ENCODE results near the gene STPG1.

The STPG1 gene

DNA sequence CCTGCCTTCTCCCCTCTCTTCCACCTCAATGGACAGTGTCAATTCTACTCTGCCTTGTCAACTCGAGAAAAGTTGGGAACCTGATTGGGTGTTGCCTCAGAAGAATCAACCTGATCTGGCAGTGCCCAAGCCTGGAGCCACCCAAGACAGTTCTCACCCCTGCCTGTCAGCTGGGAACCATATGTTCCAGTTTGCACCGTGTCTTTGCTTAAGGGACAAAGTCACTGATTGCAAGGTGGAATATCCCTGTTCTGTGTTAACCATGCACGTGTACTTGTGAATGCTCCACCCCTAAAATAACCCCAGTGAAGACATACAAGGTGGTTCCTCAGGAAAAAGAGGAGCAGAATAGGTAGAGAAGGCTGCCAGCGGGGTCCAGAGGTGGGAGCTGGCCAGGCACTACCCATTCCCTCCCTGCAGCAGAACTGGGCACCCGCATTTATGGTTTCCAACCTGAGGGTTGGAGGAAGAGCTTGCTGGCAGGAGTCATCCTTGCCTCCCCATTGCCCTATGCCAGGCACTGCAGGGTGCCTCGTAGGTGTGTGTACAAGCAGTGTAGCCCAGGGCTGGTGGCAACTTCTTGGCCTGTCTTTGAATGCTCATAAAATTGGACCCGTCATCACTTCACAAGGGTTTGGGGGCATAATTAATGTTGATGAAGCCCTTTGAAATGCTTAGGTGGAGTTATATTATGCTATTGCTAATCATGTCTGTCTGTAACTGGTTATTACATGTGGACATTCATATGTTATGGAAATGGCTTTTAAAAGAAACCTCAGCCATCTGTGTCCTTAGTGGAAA is 13.4 kb upstream of the STPG1 start:
- H3K79me2 ChIP-seq (ENCODE audit: control insufficient read depth, insufficient read depth, low read length, poor library complexity): no peaks in the 10 kb centered on the region
- H4K12ac ChIP-seq (ENCODE audit: low read depth, low read length): no peak overlapping the region
- H3K79me1 ChIP-seq (ENCODE audit: low read length): no peaks in the 10 kb centered on the region
- no peak overlapping the region for H2AK5ac ChIP-seq (ENCODE audit: low read length)
- no peaks in the 10 kb centered on the region for H3K27me3 ChIP-seq (ENCODE audit: insufficient read depth, low read length)
- no peak overlapping the region for H3K4me3 ChIP-seq (ENCODE audit: low read depth, low read length)
- no peak overlapping the region for H3K23ac ChIP-seq (ENCODE audit: low read length)
- no peak overlapping the region for H4K91ac ChIP-seq (ENCODE audit: low read depth, low read length)
- DNase-seq: no peak
- no peak overlapping the region for H3K18ac ChIP-seq (ENCODE audit: low read length)
- no peak overlapping the region for H3K14ac ChIP-seq (ENCODE audit: low read length)
- H2BK5ac ChIP-seq (ENCODE audit: low read depth, low read length, poor library complexity): no peak overlapping the region
- H3K4ac ChIP-seq (ENCODE audit: low read depth, low read length): no peak overlapping the region
- H4K8ac ChIP-seq (ENCODE audit: low read depth, low read length): no peak overlapping the region
- H2BK12ac ChIP-seq (ENCODE audit: low read length): no peak overlapping the region
- H3K4me1 ChIP-seq (ENCODE audit: control insufficient read depth in 1 of 2, insufficient read depth in 2 of 2, low read length in 2 of 2): no peaks in the 10 kb centered on the region
- no peak overlapping the region for H3K4me2 ChIP-seq (ENCODE audit: low read length)
- H3K27ac ChIP-seq (ENCODE audit: low read depth, low read length): no peak overlapping the region
- H2AFZ ChIP-seq (ENCODE audit: insufficient read depth, low read length, poor library complexity): no peak overlapping the region
- H3K9ac ChIP-seq (ENCODE audit: low read length): no peak overlapping the region
- H3K36me3 ChIP-seq (ENCODE audit: control insufficient read depth in 1 of 2, insufficient read depth in 2 of 2, low read length in 2 of 2): peaks cover 0 to 3% of the 10 kb centered on the region in 2 experiments
- WGBS (ENCODE audit: extremely low coverage, insufficient coverage, insufficient read length): no CpG with 5 or more reads among the region's 7 CpGs
- H2BK120ac ChIP-seq (ENCODE audit: insufficient read depth, low read length, poor library complexity): no peak overlapping the region
- no peaks in the 10 kb centered on the region for H3K9me3 ChIP-seq (ENCODE audit: insufficient read depth, low read depth, low read length)

DNA sequence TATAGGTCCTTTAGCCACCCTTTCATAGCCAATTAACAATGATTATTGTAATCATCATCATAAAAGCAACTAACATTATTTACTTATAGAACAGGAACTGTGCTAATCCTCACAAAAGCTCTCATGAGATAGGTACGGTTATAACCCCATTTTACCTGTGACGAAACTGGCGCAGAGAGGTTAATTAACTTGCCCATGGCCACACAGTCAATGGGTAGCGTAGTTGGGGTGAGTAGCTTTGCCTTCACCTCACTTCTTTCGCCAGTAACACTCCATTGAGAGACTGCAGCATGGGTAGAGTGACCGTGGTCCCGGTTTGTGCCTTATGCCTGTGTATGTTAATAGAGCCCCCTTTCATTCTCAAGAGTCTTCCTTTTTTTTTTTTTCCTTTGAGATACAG is 12.3 kb upstream of the STPG1 start:
- Histone ChIP-seq H4K91ac (ENCODE audit: low read depth, low read length) (no peak overlapping the region), H3K9ac (ENCODE audit: low read length) (no peak overlapping the region), H2AFZ (ENCODE audit: insufficient read depth, low read length, poor library complexity) (no peak overlapping the region), H4K8ac (ENCODE audit: low read depth, low read length) (no peak overlapping the region), H3K4me2 (ENCODE audit: low read length) (no peak overlapping the region), H2AK5ac (ENCODE audit: low read length) (no peak overlapping the region), H3K18ac (ENCODE audit: low read length) (no peak overlapping the region), H3K79me1 (ENCODE audit: low read length) (no peaks in the 10 kb centered on the region), H3K9me3 (ENCODE audit: insufficient read depth, low read depth, low read length) (no peaks in the 10 kb centered on the region), H3K27ac (ENCODE audit: low read depth, low read length) (no peak overlapping the region), H3K36me3 (ENCODE audit: control insufficient read depth in 1 of 2, insufficient read depth in 2 of 2, low read length in 2 of 2) (peaks cover 0 to 3% of the 10 kb centered on the region in 2 experiments), H3K14ac (ENCODE audit: low read length) (no peak overlapping the region), H2BK12ac (ENCODE audit: low read length) (no peak overlapping the region), H3K79me2 (ENCODE audit: control insufficient read depth, insufficient read depth, low read length, poor library complexity) (no peaks in the 10 kb centered on the region), H2BK5ac (ENCODE audit: low read depth, low read length, poor library complexity) (no peak overlapping the region), H4K12ac (ENCODE audit: low read depth, low read length) (no peak overlapping the region), H2BK120ac (ENCODE audit: insufficient read depth, low read length, poor library complexity) (no peak overlapping the region), H3K4ac (ENCODE audit: low read depth, low read length) (no peak overlapping the region), H3K4me3 (ENCODE audit: low read depth, low read length) (no peak overlapping the region), H3K27me3 (ENCODE audit: insufficient read depth, low read length) (no peaks in the 10 kb centered on the region), H3K4me1 (ENCODE audit: control insufficient read depth in 1 of 2, insufficient read depth in 2 of 2, low read length in 2 of 2) (no peaks in the 10 kb centered on the region), H3K23ac (ENCODE audit: low read length) (no peak overlapping the region)
- no peak for DNase-seq
- WGBS (ENCODE audit: extremely low coverage, insufficient coverage, insufficient read length): no CpG with 5 or more reads among the region's 7 CpGs

DNA sequence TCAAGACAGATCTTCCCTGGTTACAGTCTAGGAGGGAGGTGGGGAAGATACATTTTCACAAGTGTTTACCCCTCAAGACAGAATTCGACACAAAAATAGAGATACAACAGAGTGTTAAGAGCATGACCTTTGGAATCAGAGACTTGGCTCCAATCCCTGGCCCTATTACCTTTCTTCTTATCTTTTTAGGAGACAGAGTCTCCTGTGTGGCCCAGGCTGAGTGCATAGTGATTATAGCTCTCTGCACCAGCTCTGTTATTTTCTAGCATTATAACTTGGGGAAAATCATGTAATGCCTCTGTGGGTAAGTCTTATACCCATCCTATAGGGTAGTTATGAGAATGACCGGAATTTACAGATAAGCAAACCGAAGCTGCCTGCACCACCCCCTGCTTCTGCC is 11.9 kb upstream of the STPG1 start:
- DNase-seq: no peak
- H2AFZ ChIP-seq (ENCODE audit: insufficient read depth, low read length, poor library complexity): no peak overlapping the region
- H3K23ac ChIP-seq (ENCODE audit: low read length): no peak overlapping the region
- no peak overlapping the region for H3K9ac ChIP-seq (ENCODE audit: low read length)
- WGBS (ENCODE audit: extremely low coverage, insufficient coverage, insufficient read length): no CpG with 5 or more reads among the region's 3 CpGs
- no peaks in the 10 kb centered on the region for H3K9me3 ChIP-seq (ENCODE audit: insufficient read depth, low read depth, low read length)
- H3K4me3 ChIP-seq (ENCODE audit: low read depth, low read length): no peak overlapping the region
- H3K4me1 ChIP-seq (ENCODE audit: control insufficient read depth in 1 of 2, insufficient read depth in 2 of 2, low read length in 2 of 2): no peaks in the 10 kb centered on the region
- H2BK120ac ChIP-seq (ENCODE audit: insufficient read depth, low read length, poor library complexity): no peak overlapping the region
- H3K79me2 ChIP-seq (ENCODE audit: control insufficient read depth, insufficient read depth, low read length, poor library complexity): no peaks in the 10 kb centered on the region
- peaks cover 0 to 3% of the 10 kb centered on the region in 2 experiments for H3K36me3 ChIP-seq (ENCODE audit: control insufficient read depth in 1 of 2, insufficient read depth in 2 of 2, low read length in 2 of 2)
- no peak overlapping the region for H3K4me2 ChIP-seq (ENCODE audit: low read length)
- no peak overlapping the region for H3K4ac ChIP-seq (ENCODE audit: low read depth, low read length)
- no peak overlapping the region for H2BK12ac ChIP-seq (ENCODE audit: low read length)
- H3K27ac ChIP-seq (ENCODE audit: low read depth, low read length): no peak overlapping the region
- H4K91ac ChIP-seq (ENCODE audit: low read depth, low read length): no peak overlapping the region
- H2AK5ac ChIP-seq (ENCODE audit: low read length): no peak overlapping the region
- H4K12ac ChIP-seq (ENCODE audit: low read depth, low read length): no peak overlapping the region
- H4K8ac ChIP-seq (ENCODE audit: low read depth, low read length): no peak overlapping the region
- no peak overlapping the region for H2BK5ac ChIP-seq (ENCODE audit: low read depth, low read length, poor library complexity)
- H3K14ac ChIP-seq (ENCODE audit: low read length): no peak overlapping the region
- H3K18ac ChIP-seq (ENCODE audit: low read length): no peak overlapping the region
- H3K79me1 ChIP-seq (ENCODE audit: low read length): no peaks in the 10 kb centered on the region
- H3K27me3 ChIP-seq (ENCODE audit: insufficient read depth, low read length): no peaks in the 10 kb centered on the region

DNA sequence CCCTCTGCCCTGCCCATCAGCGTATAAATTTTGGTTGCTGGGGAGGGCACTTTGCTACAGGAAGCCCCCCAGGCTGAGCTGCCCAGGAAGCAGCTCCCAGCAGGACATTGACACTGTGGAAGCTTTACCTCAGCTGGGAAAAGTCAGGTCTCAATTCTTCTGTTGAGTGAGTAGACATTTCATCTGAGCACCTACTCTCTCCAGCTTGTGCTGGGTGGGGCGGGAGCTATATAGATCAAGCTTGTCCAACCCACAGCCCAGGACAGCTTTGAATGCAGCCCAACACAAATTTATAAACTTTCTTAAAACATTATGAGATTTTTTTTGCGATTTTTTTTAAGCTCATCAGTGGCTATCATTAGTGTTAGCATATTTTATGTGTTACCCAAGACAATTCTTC is 11.4 kb upstream of the STPG1 start:
- H2BK5ac ChIP-seq (ENCODE audit: low read depth, low read length, poor library complexity): no peak overlapping the region
- no peak overlapping the region for H3K14ac ChIP-seq (ENCODE audit: low read length)
- no peak overlapping the region for H3K4me3 ChIP-seq (ENCODE audit: low read depth, low read length)
- H3K36me3 ChIP-seq (ENCODE audit: control insufficient read depth in 1 of 2, insufficient read depth in 2 of 2, low read length in 2 of 2): peaks cover 0 to 3% of the 10 kb centered on the region in 2 experiments
- no peak overlapping the region for H3K23ac ChIP-seq (ENCODE audit: low read length)
- no peak overlapping the region for H2AFZ ChIP-seq (ENCODE audit: insufficient read depth, low read length, poor library complexity)
- no peak overlapping the region for H3K4me2 ChIP-seq (ENCODE audit: low read length)
- H3K4ac ChIP-seq (ENCODE audit: low read depth, low read length): no peak overlapping the region
- no peak for DNase-seq
- H3K27ac ChIP-seq (ENCODE audit: low read depth, low read length): no peak overlapping the region
- no peak overlapping the region for H2AK5ac ChIP-seq (ENCODE audit: low read length)
- H3K27me3 ChIP-seq (ENCODE audit: insufficient read depth, low read length): no peaks in the 10 kb centered on the region
- H4K91ac ChIP-seq (ENCODE audit: low read depth, low read length): no peak overlapping the region
- H3K18ac ChIP-seq (ENCODE audit: low read length): no peak overlapping the region
- no peak overlapping the region for H2BK12ac ChIP-seq (ENCODE audit: low read length)
- no peaks in the 10 kb centered on the region for H3K9me3 ChIP-seq (ENCODE audit: insufficient read depth, low read depth, low read length)
- no peaks in the 10 kb centered on the region for H3K79me1 ChIP-seq (ENCODE audit: low read length)
- no CpG with 5 or more reads among the region's 3 CpGs for WGBS (ENCODE audit: extremely low coverage, insufficient coverage, insufficient read length)
- no peak overlapping the region for H2BK120ac ChIP-seq (ENCODE audit: insufficient read depth, low read length, poor library complexity)
- no peak overlapping the region for H3K9ac ChIP-seq (ENCODE audit: low read length)
- no peak overlapping the region for H4K12ac ChIP-seq (ENCODE audit: low read depth, low read length)
- no peaks in the 10 kb centered on the region for H3K4me1 ChIP-seq (ENCODE audit: control insufficient read depth in 1 of 2, insufficient read depth in 2 of 2, low read length in 2 of 2)
- H3K79me2 ChIP-seq (ENCODE audit: control insufficient read depth, insufficient read depth, low read length, poor library complexity): no peaks in the 10 kb centered on the region
- no peak overlapping the region for H4K8ac ChIP-seq (ENCODE audit: low read depth, low read length)
